HUES64 (cell line): ENCODE data around the gene GGN.
"Not testable (repeated sequence)": the region's sequence is repeated elsewhere in the genome, so short reads cannot be mapped to it uniquely, and the experiment has no call there.

Experiments
- H3K27ac ChIP-seq: 2 replicates; pipeline ENCODE4 v1.7.0; 2013; ENCODE audit warnings: low read depth, low read length, inconsistent platforms
- H3K27me3 ChIP-seq: 2 replicates; pipeline ENCODE4 v1.6.1; 2013; ENCODE audit warnings: mild to moderate bottlenecking, low read length; ENCODE audit not compliant: insufficient read depth
- H3K36me3 ChIP-seq: 2 replicates; pipeline ENCODE4 v1.6.1; 2013; ENCODE audit warnings: mild to moderate bottlenecking, low read length; ENCODE audit not compliant: insufficient read depth
- H3K4me1 ChIP-seq: 2 replicates; pipeline ENCODE4 v1.6.1; 2013; ENCODE audit warnings: mild to moderate bottlenecking, low read length, moderate library complexity; ENCODE audit not compliant: insufficient read depth
- H3K4me3 ChIP-seq: 2 replicates; pipeline ENCODE4 v1.5.1; 2013; ENCODE audit warnings: mild to moderate bottlenecking, low read length, moderate library complexity
- H3K9ac ChIP-seq: 2 replicates; pipeline ENCODE4 v1.6.1; 2013; ENCODE audit warnings: mild to moderate bottlenecking, low read depth, low read length
- H3K9me3 ChIP-seq: 2 replicates; pipeline ENCODE4 v1.6.1; 2013; ENCODE audit warnings: low read depth, low read length; ENCODE audit not compliant: insufficient read depth
- WGBS: fragments of 150-250, 120-280 bp; methylation state at CpG from one replicate; pipeline ENCODE4 v1.1.7; 2013; ENCODE audit warnings: missing lambda C conversion rate; 5-methylcytosine and 5-hydroxymethylcytosine counted together

Gene GGN

DNA sequence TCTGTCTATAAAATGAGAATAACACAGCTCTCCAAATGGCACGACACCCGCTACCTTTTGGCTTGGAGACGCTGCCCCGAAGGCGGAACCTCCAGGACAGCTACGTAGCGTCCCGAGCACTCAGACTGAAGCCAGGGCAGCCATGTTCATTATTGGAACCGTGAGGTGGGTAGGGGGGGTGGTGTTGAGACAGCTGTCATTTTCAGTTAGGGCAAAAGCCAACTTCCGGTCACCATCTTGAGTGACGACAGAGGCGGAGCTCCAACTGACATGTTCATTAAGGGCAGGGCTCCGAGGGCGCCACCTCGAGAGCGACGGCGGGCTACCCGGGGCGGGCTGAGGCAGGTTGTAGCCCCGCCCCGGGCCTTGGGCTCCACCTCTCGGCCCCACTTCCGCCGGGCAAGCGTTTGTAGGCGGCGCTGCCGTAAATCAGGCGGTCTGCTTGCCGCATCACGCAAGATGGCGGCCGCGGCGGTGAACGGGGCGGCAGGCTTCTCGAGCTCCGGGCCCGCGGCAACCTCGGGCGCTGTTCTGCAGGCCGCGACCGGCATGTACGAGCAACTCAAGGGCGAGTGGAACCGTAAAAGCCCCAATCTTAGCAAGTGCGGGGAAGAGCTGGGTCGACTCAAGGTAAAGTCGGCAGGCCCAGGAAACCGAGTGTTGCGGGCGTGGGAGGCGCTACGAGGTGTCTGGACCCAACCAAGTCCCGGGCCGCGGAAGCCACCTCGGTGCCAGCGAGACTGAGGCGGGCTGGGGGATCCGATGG, 13.3 kb downstream of the GGN start, which contains the start of gene PSMD8:
TSS of gene PSMD8 (plus strand) at position 240 of the 766 bp plus-strand sequence. CDS start at position 271, 31 bp downstream.
- H3K36me3 ChIP-seq: peaks cover 22% of the 10 kb centered on the region
- peak within 1 kb of the TSS; percentile 92 for H3K9ac ChIP-seq
- peaks cover 7% of the 10 kb centered on the region; the same call in 1 of the 2 replicates for H3K4me1 ChIP-seq
- H3K27me3 ChIP-seq: peaks cover 4% of the 10 kb centered on the region; the same call in 1 of the 2 replicates
- WGBS: under 1% methylated on average over 65 of the region's 65 CpGs
- no peaks in the 10 kb centered on the region for H3K9me3 ChIP-seq
- H3K27ac ChIP-seq: peak within 1 kb of the TSS; percentile 82
- H3K4me3 ChIP-seq: peak within 1 kb of the TSS; percentile 92

DNA sequence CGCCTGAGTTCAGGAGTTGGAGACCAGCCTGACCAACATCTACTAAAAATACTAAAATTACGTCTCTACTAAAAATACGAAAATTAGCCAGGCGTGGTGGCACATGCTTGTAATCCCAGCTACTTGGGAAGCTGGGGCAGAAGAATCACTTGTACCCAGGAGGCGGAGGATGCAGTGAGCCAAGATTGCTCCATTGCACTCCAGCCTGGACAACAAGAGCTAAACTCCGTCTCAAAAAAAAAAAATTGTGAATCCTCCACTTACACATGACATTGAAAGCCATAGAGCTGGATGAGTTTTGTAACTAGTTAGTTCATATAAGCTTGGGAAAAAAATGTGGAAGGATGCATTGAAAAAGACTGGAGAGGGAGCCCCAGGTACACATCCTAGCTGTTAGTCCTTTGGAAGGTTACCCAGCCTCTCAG, 13.9 kb downstream of the GGN start:
- Histone ChIP-seq H3K27ac (no peak overlapping the region; the same call in 1 of the 2 replicates), H3K27me3 (peaks cover 4% of the 10 kb centered on the region; the same call in 1 of the 2 replicates), H3K9me3 (no peaks in the 10 kb centered on the region), H3K4me1 (peaks cover 7% of the 10 kb centered on the region; the same call in 1 of the 2 replicates), H3K9ac (peak overlapping the region; percentile 12; the same call in 1 of the 2 replicates), H3K36me3 (peaks cover 16% of the 10 kb centered on the region), H3K4me3 (peak overlapping the region; percentile 92)
- 87% methylated on average over 5 of the region's 6 CpGs for WGBS

DNA sequence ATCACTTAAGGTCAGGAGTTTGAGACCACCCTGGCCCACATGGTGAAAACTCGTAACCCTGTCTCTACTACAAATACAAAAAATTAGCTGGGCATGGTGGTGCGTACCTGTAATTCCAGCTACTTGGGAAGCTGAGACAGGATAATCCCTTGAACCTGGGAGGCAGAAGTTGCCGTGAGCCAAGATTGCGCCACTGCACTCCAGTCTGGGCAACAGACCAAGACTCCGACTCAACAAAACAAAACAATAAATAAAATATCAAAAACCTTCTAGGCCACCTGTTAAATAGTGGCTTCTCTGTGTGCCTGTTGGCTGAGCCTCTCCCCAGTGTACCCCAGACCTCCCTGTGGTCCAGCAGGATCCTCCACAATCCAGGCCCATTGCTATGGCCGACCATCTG, 16.8 kb downstream of the GGN start:
- Histone ChIP-seq H3K4me3 (no peak overlapping the region), H3K36me3 (no peaks in the 10 kb centered on the region), H3K9me3 (no peaks in the 10 kb centered on the region), H3K27ac (no peak overlapping the region), H3K27me3 (peaks cover 4% of the 10 kb centered on the region; the same call in 1 of the 2 replicates), H3K9ac (no peak overlapping the region), H3K4me1 (peaks cover 7% of the 10 kb centered on the region; the same call in 1 of the 2 replicates)
- WGBS: 93% methylated on average over 6 of the region's 6 CpGs

DNA sequence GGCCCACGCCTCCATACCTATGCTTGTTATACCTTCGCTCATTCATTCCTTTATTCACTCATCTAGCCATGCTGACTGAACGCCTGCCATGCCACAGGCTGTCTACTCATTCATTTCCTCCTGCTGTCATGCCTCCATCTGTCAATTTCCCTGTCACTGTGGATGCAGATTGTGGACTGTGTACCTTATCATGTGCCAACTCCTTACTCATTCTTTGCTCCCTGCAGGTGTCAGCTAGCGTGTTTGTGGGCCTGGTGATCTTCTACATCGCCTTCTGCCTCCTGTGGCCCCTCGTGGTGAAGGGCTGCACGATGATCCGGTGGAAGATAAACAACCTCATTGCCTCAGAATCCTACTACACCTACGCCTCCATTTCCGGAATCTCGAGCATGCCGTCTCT, 17.5 kb downstream of the GGN start:
- 82% methylated on average over 12 of the region's 12 CpGs for WGBS

DNA sequence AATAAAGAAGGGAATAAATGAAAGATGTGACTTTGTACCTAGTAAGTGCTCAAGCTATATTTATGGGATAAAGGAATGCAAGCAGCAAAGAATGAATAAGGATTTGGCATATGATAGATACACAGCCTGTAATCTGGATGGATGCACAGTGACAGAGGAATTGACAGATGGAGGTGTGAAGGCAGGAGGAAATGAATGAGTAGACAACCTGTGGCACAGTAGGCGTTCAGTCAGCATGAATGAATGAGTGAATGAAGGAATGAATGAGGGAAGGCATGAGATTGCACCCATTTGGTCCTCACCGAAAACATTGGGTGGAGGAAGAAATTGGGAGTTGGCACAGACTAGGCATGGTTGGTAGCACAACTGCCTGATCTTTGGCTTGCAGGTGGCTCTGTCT, 18.2 kb downstream of the GGN start:
- Histone ChIP-seq H3K9ac (no peak overlapping the region), H3K36me3 (no peaks in the 10 kb centered on the region), H3K4me1 (no peaks in the 10 kb centered on the region), H3K4me3 (no peak overlapping the region), H3K27ac (no peak overlapping the region), H3K27me3 (peaks cover 4% of the 10 kb centered on the region; the same call in 1 of the 2 replicates), H3K9me3 (peaks cover 4% of the 10 kb centered on the region)
- 91% methylated on average over 2 of the region's 2 CpGs for WGBS

More for the DNA sequence above, 17.5 kb downstream of the GGN start:
- Histone ChIP-seq H3K27ac (no peak overlapping the region), H3K9ac (no peak overlapping the region), H3K4me1 (peaks cover under 1% of the 10 kb centered on the region; the same call in 1 of the 2 replicates), H3K9me3 (no peaks in the 10 kb centered on the region), H3K36me3 (no peaks in the 10 kb centered on the region), H3K4me3 (no peak overlapping the region), H3K27me3 (peaks cover 4% of the 10 kb centered on the region; the same call in 1 of the 2 replicates)

DNA sequence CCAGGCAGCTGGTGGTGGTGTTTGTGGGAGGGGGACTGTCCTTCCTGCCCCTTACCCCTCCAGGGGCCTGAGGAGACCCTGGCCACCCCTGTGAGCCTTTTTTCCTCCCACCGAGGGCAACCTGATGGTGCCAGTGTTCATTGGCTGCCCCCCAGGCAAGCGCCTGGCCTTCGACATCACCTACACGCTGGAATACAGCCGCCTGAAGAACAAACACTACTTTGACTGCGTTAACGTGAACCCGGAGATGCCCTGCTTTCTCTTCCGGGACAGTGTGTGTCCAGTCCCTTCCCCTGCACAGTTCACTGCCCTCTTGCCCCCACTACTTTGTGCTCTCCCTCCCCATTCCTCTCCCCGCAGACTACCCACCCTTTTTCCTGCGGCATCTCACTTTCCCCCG, 20.8 kb downstream of the GGN start:
- WGBS: 91% methylated on average over 12 of the region's 12 CpGs
- Histone ChIP-seq H3K4me1 (no peaks in the 10 kb centered on the region), H3K27me3 (peaks cover 4% of the 10 kb centered on the region; the same call in 1 of the 2 replicates), H3K36me3 (no peaks in the 10 kb centered on the region), H3K27ac (no peak overlapping the region), H3K4me3 (no peak overlapping the region), H3K9ac (no peak overlapping the region), H3K9me3 (peaks cover 5% of the 10 kb centered on the region)

DNA sequence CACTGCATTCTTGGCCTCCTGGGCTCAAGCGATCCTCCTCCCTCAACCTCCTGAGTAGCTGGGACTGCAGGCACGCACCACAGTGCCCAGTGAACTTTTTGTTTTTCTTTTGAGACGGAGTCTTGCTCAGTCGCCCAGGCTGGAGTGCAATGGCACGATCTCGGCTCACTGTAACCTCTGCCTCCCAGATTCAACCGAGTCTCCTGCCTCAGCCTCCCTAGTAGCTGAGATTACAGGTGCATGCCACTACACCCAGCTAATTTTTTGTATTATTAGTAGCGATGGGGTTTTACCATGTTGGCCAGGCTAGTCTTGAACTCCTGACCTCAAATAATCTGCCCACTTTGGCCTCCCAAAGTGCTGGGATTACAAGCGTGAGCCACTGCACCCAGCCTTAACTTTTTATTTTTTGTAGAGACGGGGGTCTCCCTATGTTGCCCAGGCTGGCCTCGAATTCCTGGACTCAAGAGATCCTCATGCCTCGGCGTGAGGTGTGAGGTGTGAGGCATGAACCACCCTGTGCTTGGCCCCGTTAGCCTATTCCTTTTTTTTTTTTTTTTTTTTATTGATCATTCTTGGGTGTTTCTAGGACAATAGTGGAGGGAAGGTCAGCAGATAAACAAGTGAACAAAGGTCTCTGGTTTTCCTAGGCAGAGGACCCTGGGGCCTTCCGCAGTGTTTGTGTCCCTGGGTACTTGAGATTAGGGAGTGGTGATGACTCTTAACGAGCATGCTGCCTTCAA, 24.7 kb downstream of the GGN start:
- Histone ChIP-seq H3K27me3 (peaks cover 36% of the 10 kb centered on the region), H3K4me3 (peak overlapping the region; percentile 75)
- not testable (repeated sequence) for H3K9ac ChIP-seq, H3K36me3 ChIP-seq, H3K4me1 ChIP-seq, H3K9me3 ChIP-seq, H3K27ac ChIP-seq
- 80% methylated on average over 13 of the region's 16 CpGs for WGBS

DNA sequence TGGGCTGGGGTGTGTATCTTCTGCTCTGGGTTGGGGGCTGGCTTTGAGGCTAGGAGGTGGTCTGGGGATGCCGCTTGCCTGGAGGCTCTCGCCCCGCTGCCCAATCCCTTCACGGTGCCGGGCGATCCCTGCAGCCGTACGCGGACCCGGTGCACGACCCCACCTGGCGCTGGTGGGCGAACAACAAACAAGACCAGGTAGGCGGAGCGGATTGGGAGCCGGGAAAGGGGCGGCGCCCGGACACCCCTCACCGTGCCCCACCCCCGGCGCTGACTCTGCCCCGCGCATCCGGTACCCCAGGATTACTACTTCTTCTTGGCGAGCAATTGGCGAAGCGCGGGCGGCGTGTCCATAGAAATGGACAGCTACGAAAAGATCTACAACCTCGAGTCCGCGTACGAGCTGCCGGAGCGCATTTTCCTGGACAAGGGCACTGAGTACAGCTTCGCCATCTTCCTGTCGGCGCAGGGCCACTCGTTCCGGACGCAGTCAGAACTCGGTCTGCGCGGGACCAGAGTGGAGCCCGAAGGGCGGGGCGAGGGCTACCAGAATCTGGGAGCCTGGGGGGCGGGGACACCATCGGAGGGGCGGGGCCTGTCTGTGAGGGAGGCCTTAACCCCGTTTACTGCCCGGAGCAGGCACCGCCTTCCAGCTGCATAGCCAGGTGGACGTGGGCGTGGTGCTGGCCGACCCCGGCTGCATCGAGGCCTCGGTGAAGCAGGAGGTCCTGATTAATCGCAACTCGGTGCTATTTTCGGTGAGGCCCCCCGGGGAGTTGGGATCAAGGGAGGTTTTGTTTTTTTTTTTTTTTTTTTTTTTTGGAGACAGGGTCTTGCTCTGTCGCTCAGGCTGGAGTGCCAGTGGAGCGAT, 25.5 kb downstream of the GGN start:
- Histone ChIP-seq H3K9me3 (peaks cover 5% of the 10 kb centered on the region), H3K27me3 (peaks cover 39% of the 10 kb centered on the region), H3K27ac (peak overlapping the region; percentile 82; the same call in 1 of the 2 replicates), H3K4me1 (no peaks in the 10 kb centered on the region), H3K9ac (peak overlapping the region; percentile 34), H3K4me3 (peak overlapping the region; percentile 75), H3K36me3 (no peaks in the 10 kb centered on the region)
- WGBS: 2% methylated on average over 68 of the region's 68 CpGs

DNA sequence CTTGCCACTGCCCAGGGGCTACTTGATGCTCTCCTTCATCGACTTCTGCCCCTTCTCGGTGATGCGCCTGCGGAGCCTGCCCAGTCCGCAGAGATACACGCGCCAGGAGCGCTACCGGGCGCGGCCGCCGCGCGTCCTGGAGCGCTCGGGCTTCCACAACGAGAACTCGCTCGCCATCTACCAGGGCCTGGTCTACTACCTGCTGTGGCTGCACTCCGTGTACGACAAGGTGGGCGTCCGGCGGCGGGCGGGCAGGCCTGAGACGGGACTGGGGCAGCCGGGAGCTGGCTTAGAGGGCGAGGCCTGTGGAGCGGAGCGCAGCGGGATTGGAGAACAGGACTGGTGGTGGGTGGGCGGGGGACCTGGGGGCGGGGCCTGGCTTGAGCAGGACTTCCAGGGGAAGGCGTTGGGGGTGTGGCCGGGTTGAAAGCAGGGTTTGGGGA, 26.2 kb downstream of the GGN start:
- Histone ChIP-seq H3K27ac (no peak overlapping the region; the same call in 1 of the 2 replicates), H3K9me3 (peaks cover 5% of the 10 kb centered on the region), H3K9ac (no peak overlapping the region), H3K36me3 (no peaks in the 10 kb centered on the region), H3K4me1 (no peaks in the 10 kb centered on the region), H3K4me3 (peak overlapping the region; percentile 75), H3K27me3 (peaks cover 40% of the 10 kb centered on the region)
- under 1% methylated on average over 37 of the region's 37 CpGs for WGBS

DNA sequence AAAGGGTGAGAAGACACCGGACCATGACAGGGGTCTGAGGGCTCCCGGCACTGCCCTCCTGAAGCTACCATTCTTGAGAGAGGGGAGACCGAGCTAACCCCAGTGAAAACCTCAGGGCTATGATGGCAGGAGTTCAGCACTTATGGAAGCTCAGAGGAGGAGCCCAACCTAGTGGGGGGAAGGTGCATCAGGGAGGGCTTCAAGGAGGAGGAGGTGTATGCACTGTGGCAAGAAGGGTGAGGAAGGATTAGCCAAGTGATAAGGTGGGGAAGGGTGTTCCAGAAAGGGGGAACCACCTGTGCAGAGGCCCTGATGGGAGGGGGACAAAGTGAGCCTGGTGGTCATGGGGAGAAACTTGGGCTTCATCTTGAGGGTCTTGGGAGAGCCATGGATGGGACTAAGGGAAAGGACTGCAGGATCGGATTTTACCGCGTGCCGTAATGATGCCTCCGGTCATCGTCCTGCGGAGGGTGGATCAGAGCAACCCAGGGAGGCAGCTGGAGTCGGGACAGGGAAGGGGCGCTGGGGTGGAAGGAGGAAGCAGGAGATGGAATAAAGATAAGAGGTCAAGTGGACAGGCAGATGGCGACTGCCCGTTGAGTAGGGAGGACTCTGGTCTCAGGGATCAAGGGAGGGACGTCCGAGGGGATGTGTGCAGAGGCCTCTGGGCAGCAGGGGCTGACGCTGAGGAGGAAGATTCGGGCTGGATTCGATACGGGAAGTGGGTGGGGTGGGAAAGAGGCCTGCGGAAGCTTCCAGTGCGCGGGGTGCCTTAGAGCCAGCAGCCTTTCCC, 26.8 kb downstream of the GGN start:
- no peak overlapping the region for H3K27ac ChIP-seq
- 23% methylated on average over 23 of the region's 23 CpGs for WGBS
- no peaks in the 10 kb centered on the region for H3K4me1 ChIP-seq
- H3K9me3 ChIP-seq: peaks cover 5% of the 10 kb centered on the region
- H3K9ac ChIP-seq: no peak overlapping the region
- no peaks in the 10 kb centered on the region for H3K36me3 ChIP-seq
- peak overlapping the region; percentile 75 for H3K4me3 ChIP-seq
- H3K27me3 ChIP-seq: peaks cover 43% of the 10 kb centered on the region
